Adipocyte (in vitro differentiated cells): Measurements from ENCODE around the gene NFKBIA.
A peak's percentile ranks its signal among the peaks of the same experiment; 100 is the strongest.
"Not testable (repeated sequence)": the region's sequence is repeated elsewhere in the genome, so short reads cannot be mapped to it uniquely, and the experiment has no call there.

Experiments
- DNase-seq: peaks from one replicate; pipeline ENCODE4 v3.0.0-alpha.2; 2015; ENCODE audit warnings: low read depth
- H3K27me3 ChIP-seq: replicated peaks from 2 replicates; pipeline ENCODE4 v1.7.0; 2013; ENCODE audit warnings: mild to moderate bottlenecking, low read length, moderate library complexity; ENCODE audit not compliant: control insufficient read depth, insufficient read depth
- H3K36me3 ChIP-seq: 2 replicates; pipeline ENCODE4 v1.7.0; 2013; ENCODE audit warnings: low read length, mild to moderate bottlenecking, moderate library complexity; ENCODE audit not compliant: control insufficient read depth, insufficient read depth, severe bottlenecking
- H3K4me1 ChIP-seq: 2 replicates; pipeline ENCODE4 v1.7.0; 2013; ENCODE audit warnings: mild to moderate bottlenecking, low read length, moderate library complexity; ENCODE audit not compliant: control insufficient read depth, insufficient read depth
- H3K4me3 ChIP-seq: 2 replicates; pipeline ENCODE4 v1.7.0; 2013; ENCODE audit warnings: mild to moderate bottlenecking, low read length, moderate library complexity
- H3K9ac ChIP-seq: 2 replicates; pipeline ENCODE4 v1.7.0; 2013; ENCODE audit warnings: mild to moderate bottlenecking, low read length, moderate library complexity
- H3K9me3 ChIP-seq: 2 replicates; pipeline ENCODE4 v1.7.0; 2013; ENCODE audit warnings: mild to moderate bottlenecking, low read length, moderate library complexity; ENCODE audit not compliant: control insufficient read depth

The NFKBIA gene

DNA sequence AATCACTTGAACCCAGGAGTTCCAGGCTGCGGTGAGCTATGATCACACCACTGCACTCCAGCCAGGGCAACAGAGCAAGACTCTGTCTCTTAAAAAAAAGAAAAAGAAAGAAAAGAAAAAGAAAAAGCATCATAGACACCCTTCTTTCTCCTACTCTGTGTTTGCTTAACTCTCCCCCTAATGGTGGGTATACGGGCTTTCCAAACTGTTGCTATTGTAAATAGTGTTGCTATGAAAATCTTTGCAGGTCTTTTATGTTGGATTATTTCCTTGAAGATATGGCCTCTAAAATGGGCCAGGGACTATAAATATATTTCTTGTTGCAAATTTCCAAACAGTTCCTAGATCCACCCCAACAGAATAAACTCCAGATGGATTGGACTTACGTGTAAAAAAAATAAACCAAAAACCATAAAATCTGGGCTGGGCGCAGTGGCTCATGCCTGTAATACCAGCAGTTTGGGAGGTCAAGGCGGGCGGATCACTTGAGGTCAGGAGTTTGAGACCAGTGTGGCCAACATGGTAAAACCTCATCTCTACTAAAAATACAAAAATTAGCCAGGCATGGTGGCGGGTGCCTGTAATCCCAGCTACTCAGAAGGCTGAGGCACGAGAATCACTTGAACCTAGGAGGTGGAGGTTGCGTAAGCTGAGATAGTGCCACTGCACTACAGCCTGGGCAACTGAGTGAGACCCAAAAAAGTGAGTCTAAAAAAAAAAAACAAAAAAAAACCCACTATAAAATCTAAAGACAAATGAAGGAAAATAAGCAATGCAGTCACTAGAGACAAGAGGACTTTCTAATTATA, 25.9 kb downstream of the NFKBIA start:
- no peak for DNase-seq

DNA sequence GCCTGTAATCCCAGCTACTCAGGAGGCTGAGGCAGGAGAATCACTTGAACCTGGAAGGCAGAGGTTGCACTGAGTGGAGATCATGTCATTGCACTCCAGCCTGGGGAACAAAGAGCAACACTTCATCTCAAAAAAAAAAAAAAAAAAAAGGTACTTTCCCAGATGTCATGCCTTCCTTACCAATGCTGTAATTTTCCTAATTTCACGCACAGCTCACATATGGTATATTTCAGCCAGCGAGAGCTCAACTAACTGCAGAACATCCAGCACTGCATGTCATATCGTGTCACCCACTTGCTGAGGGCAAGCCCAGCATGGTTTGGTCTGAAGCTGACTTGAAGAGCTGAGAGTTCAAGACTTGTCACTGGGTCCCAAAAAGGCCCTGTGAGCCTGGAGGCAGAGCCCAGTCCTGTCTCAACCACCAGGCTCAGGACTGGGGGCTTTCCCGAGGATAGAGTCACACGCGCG, 29.0 kb downstream of the NFKBIA start:
- Histone ChIP-seq H3K27me3 (no peaks in the 10 kb centered on the region), H3K4me3 (no peak overlapping the region), H3K9me3 (peaks cover 4% of the 10 kb centered on the region), H3K9ac (no peak overlapping the region), H3K4me1 (peaks cover 15% of the 10 kb centered on the region), H3K36me3 (no peaks in the 10 kb centered on the region)
- peak; percentile 73 for DNase-seq

More for the DNA sequence above, 25.9 kb downstream of the NFKBIA start:
- Histone ChIP-seq H3K36me3 (no peaks in the 10 kb centered on the region), H3K4me1 (peaks cover 19% of the 10 kb centered on the region), H3K9ac (no peak overlapping the region), H3K27me3 (no peaks in the 10 kb centered on the region), H3K9me3 (no peaks in the 10 kb centered on the region), H3K4me3 (no peak overlapping the region)

DNA sequence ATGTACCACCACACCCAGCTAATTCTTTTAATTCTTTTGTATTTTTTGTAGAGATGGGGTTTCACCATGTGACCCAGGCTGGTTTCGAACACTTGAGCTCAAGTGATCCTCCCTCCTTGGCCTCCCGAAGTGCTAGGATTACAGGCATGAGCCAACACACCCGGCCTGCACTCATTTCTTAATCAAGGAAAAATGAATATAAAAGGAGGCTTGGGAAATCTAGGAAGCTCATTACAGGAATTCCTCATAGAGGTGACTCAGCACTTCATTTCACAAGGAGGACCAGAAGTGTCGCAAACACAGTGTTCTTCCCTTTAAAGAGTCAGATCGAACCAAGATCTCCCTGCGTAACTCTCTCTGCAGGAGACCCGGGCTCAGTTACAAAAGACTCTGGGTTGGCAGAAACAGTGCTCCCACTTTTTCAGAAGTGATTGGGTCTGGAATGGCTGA, 30.3 kb downstream of the NFKBIA start:
- H3K27me3 ChIP-seq, result no peaks in the 10 kb centered on the region
- no peak overlapping the region for H3K4me3 ChIP-seq
- no peaks in the 10 kb centered on the region for H3K36me3 ChIP-seq
- peak; percentile 99 for DNase-seq
- H3K9ac ChIP-seq, result no peak overlapping the region
- peaks cover 4% of the 10 kb centered on the region for H3K9me3 ChIP-seq
- H3K4me1 ChIP-seq, result peaks cover 15% of the 10 kb centered on the region

DNA sequence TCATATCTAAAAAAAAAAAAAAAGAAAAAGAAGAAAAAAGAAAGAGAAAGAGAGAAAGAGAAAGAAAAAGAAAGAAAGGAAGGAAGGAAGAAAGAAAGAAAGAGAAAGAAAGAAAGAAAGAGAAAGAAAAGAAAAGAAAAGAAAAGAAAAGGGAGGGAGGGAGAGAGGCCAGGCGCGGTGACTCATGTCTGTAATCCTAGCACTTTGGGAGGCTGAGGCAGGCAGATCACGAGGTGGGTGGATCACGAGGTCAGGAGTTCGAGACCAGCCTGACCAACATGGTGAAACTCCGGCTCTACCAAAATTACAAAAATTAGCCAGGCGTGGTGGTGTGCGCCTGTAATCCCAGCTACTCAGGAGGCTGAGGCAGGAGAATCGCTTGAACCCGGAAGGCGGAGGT, 31.3 kb downstream of the NFKBIA start:
- not testable (repeated sequence) for H3K9me3 ChIP-seq, H3K4me3 ChIP-seq, H3K9ac ChIP-seq, DNase-seq, H3K27me3 ChIP-seq, H3K36me3 ChIP-seq
- peaks cover 17% of the 10 kb centered on the region for H3K4me1 ChIP-seq

DNA sequence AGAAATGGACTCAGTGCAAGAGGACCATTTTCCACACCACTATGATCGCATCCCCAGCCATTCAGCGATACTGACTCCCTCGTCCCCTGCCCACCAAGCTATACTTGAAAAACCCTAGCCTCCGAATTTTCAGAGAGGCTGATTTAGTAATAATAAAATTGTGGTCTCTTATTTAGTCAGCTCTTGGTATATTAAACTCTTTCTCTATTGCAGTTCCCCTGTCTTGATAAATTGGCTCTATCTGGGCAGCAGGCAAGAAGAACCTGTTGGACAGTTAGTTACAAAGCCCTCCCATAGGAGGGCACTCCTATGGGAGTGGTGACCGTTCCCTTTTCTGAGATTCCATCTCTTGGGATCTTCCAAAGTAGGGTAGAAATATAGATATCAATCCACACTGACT, 33.6 kb downstream of the NFKBIA start:
- no peak for DNase-seq
- Histone ChIP-seq H3K27me3 (no peaks in the 10 kb centered on the region), H3K4me1 (peaks cover 39% of the 10 kb centered on the region), H3K4me3 (no peak overlapping the region), H3K9ac (no peak overlapping the region), H3K36me3 (no peaks in the 10 kb centered on the region), H3K9me3 (peaks cover 4% of the 10 kb centered on the region)

DNA sequence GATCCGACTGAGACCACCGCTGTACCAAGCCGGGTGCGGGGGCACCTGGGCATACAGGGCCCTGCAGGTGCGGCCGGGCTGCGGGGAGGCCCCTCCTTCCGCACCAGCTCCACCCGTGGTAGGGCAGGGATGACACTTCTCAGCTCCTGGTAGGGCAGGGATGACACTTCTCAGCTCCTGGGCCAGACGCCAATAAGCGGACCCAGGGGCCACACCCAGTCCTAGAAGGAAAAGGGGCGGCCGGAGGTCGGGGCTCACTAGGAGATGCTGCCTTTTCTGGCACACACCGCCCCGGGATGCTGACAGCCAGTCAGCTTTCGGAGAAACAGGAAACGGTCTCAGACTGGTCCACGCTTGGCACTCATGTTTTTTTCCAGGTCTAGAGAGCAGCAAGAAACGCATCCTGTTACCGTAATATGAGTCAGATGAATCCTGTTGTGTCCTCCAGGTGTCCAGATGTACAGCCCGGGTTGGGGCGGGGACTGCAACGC, 34.8 kb downstream of the NFKBIA start:
- no peak for DNase-seq
- H3K36me3 ChIP-seq, result no peaks in the 10 kb centered on the region
- peaks cover 4% of the 10 kb centered on the region for H3K9me3 ChIP-seq
- no peak overlapping the region for H3K4me3 ChIP-seq
- H3K27me3 ChIP-seq, result no peaks in the 10 kb centered on the region
- peaks cover 45% of the 10 kb centered on the region for H3K4me1 ChIP-seq
- H3K9ac ChIP-seq, result no peak overlapping the region

DNA sequence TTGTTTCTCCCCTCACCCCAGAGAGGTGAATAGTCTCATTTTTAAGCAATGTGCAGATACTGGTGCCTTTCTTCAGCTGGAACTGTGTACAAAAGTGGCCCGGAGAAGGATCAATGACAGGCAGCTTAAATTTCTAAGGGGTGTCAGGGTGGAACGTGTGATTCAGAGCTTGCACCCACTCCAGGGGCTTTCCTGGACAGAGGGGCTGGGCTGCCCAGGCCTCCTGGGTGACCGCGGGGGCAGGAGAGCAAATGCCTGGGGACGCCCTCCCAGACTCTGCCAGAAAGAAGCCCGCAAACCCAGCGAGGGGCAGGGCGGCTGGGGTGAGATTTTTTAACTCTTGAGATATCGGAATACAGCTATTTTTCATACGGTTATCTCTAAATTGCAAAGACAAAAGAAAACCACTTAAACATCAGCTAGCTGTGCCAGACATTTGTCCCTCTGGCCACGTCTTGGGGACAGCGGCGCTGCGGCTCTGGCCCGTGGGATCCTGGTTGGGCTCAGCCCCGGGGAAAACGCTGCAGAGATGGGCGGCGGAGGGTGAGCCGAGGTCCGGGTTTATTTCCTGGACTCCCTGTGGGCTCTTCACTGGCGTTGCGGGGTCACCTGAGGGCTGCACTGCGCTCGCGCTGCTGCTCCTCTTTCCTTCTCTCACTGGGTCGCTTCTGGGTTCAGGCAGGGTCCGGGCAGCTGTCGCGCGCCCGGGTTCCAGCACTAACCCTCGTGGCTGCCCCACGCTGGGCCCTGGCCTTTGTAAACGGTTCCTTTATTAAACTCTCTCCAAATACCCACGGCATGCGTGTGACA, 35.8 kb downstream of the NFKBIA start:
- Histone ChIP-seq H3K4me3 (peak overlapping the region; percentile 35), H3K9me3 (peaks cover 4% of the 10 kb centered on the region), H3K36me3 (no peaks in the 10 kb centered on the region), H3K9ac (peak overlapping the region; percentile 37), H3K27me3 (no peaks in the 10 kb centered on the region), H3K4me1 (peaks cover 47% of the 10 kb centered on the region)
- DNase-seq, result no peak

DNA sequence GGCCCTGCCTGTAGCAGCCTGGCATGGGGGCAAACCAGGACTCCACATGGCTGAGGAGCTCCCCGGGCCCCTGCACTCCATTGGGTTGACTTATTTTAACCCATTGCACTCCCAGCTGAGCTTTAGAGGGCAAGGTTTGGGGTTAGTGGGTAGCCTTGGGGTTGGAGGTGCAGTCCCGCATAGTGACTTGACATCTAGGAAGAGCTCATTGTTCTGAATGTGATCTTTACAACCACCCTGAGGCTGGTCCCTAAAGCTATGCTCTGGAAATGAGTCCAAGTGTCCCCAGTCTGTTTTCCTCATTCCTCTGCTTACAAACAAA, 36.4 kb downstream of the NFKBIA start:
- Histone ChIP-seq H3K27me3 (no peaks in the 10 kb centered on the region), H3K4me1 (peaks cover 52% of the 10 kb centered on the region), H3K9me3 (peaks cover 4% of the 10 kb centered on the region), H3K9ac (peak overlapping the region; percentile 37), H3K36me3 (no peaks in the 10 kb centered on the region), H3K4me3 (peak overlapping the region; percentile 8)
- no peak for DNase-seq

DNA sequence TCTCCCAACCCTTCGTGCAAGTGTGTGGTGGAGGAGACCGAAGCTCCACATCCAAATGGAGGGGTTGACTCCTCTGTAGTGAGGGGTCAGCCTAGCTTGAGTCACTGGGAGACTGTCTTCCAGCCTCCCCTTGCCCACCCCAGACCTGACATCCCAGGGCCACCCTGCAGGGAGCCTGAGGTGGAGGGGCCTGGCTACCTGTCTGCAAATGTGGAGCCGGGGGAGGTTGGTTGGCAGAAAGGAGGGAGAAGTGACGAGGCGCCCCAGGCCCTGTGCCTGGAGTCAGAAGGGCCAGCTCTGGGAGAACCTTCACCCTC, 37.5 kb downstream of the NFKBIA start:
- H3K27me3 ChIP-seq, result no peaks in the 10 kb centered on the region
- peaks cover 62% of the 10 kb centered on the region for H3K4me1 ChIP-seq
- no peaks in the 10 kb centered on the region for H3K36me3 ChIP-seq
- H3K9ac ChIP-seq, result no peak overlapping the region
- DNase-seq, result no peak
- H3K4me3 ChIP-seq, result no peak overlapping the region
- peaks cover 4% of the 10 kb centered on the region for H3K9me3 ChIP-seq

DNA sequence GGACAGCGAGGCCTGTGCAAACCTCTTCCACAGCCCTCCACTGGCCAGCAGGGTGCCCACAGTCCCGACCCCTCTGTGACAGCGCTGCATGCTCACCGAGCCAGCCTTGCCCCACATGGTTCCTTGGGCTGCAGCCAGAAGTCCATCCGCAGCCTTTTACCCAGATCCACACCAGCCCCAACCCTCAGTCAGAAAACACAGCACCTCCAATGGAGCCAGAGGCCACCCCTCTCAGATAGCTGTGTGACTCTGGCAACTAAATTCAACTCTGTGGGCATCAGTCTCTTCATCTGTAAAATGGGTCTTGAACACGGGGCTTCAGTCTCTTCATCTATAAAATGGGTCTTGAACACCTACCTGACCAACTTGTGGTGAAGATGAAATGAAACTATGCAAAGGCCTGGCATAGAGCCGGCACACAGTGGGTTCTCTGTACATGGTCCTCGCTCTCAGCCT, 38.0 kb downstream of the NFKBIA start:
- H3K4me3 ChIP-seq, result no peak overlapping the region
- peaks cover 4% of the 10 kb centered on the region for H3K9me3 ChIP-seq
- H3K27me3 ChIP-seq, result no peaks in the 10 kb centered on the region
- H3K9ac ChIP-seq, result no peak overlapping the region
- H3K36me3 ChIP-seq, result no peaks in the 10 kb centered on the region
- peaks cover 62% of the 10 kb centered on the region for H3K4me1 ChIP-seq
- DNase-seq, result no peak

DNA sequence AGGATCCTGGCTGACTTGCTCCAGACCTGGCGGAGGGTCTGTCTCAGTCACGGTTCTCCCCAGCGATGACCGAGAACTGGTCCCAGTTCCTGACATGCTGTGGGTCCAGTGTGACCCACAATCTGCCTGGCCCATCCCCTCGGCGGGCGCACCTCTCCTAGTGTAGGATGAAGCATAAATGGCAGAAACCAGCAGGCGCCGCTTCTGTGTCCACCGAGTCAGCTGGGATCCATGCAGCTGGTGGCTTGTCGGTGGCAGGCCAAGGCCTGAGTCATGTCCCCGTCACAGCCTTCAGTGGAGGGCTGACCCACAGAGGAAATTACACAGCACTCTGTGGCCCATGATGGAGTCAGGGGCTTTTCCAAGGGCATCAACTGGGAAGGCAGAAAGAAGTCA, 38.5 kb downstream of the NFKBIA start:
- H3K9me3 ChIP-seq, result peaks cover under 1% of the 10 kb centered on the region
- no peaks in the 10 kb centered on the region for H3K36me3 ChIP-seq
- H3K4me3 ChIP-seq, result no peak overlapping the region
- peak overlapping the region; percentile 63 for H3K9ac ChIP-seq
- no peaks in the 10 kb centered on the region for H3K27me3 ChIP-seq
- no peak for DNase-seq
- H3K4me1 ChIP-seq, result peaks cover 62% of the 10 kb centered on the region
